Glutamatergic neuron (in vitro differentiated cells): ENCODE measurements around the gene MLYCD. TPM values are rescaled to one million over a fixed set of nuclear protein-coding genes. Genes with fewer than 3 reads are reported as not detected.
A peak's percentile ranks its signal among the peaks of the same experiment; 100 is the strongest.

Source experiments
- DNase-seq: peaks from one replicate; pipeline ENCODE4 v3.0.0; 2022
- H3K27ac Mint-ChIP-seq: one replicate; pipeline ENCODE4 v1.8.0; 2020; ENCODE audit warnings: mild to moderate bottlenecking, mixed read lengths, inconsistent platforms; ENCODE audit not compliant: unreplicated experiment
- H3K27me3 Mint-ChIP-seq: one replicate; pipeline ENCODE4 v1.8.0; 2020; ENCODE audit warnings: mild to moderate bottlenecking, moderate library complexity, mixed read lengths, inconsistent platforms; ENCODE audit not compliant: unreplicated experiment
- H3K36me3 Mint-ChIP-seq: one replicate; pipeline ENCODE4 v1.8.0; 2020; ENCODE audit warnings: mild to moderate bottlenecking, mixed read lengths, inconsistent platforms; ENCODE audit not compliant: unreplicated experiment
- H3K4me1 Mint-ChIP-seq: one replicate; pipeline ENCODE4 v1.8.0; 2020; ENCODE audit warnings: mild to moderate bottlenecking, low read depth, mixed read lengths, inconsistent platforms; ENCODE audit not compliant: unreplicated experiment
- H3K4me3 Mint-ChIP-seq: one replicate; pipeline ENCODE4 v1.8.0; 2020; ENCODE audit warnings: mild to moderate bottlenecking, mixed read lengths, inconsistent platforms; ENCODE audit not compliant: unreplicated experiment
- H3K9me3 Mint-ChIP-seq: one replicate; pipeline ENCODE4 v1.8.0; 2020; ENCODE audit warnings: mild to moderate bottlenecking, moderate library complexity, mixed read lengths, inconsistent platforms; ENCODE audit not compliant: unreplicated experiment
- total RNA-seq: library from RNA; stranded (reverse); fragmentation: NEBNext Ultra II Directional; extraction: Animal tissue kit (Norgen Biotek cat#: 25700); gene quantifications from one replicate; pipeline ENCODE4 v1.2.1, GENCODE V29; 2021; ENCODE audit not compliant: unreplicated experiment
- TF ChIP-seq, protein P1 (sequence below): fragments of 200-600 bp; sonication (generic); IDR thresholded peaks from one replicate; pipeline ENCODE4 v1.5.0; 2021; ENCODE audit not compliant: partially characterized antibody, unreplicated experiment

MLYCD gene
- total RNA-seq, 1 donor from 2014 or later, result 9.5 TPM

DNA sequence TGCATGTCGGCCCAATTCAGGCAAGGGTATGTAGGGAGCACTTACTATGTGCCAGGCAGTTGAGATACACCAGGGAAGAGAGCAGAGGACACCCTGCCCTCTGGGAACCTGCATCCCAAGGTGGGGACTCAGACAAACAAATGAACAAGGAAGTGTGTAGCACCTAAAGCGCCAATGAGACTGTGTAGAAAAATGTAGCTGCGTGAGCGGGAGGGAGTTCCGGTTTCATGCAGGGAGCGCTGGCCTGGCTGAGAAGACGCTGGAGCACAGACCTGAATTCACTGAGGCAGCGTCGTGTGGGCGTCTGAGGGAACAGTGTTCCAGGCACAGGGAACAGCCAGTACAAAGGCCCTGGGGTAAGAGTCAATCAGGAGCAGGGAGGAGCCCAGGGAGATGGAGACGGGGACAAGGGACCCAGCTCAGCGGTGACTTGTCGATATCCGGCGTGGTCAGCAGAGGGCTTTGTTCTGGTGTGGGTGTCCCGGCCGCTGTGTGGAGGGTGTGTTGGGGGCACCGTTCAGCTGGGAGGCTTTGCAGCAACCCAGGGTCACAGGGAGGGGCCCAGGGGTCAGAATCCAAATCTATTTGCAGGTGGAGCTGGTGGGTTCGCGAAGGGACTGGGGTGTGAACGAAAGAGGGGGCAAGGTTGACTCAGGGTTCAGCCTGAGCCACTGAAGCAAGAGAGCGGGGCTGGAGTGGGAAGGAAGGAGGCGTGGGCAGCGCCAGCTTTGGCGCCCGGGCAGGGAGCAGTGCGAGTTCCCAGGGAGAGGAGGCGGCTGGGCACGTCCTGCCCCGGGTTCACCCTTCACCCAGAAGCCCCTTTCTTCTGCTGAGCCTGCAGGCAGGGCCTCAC, 36.3 kb downstream of the MLYCD start:
- peak overlapping the region; percentile 63 for H3K27ac Mint-ChIP-seq
- H3K27me3 Mint-ChIP-seq, result peaks cover 11% of the 10 kb centered on the region

DNA sequence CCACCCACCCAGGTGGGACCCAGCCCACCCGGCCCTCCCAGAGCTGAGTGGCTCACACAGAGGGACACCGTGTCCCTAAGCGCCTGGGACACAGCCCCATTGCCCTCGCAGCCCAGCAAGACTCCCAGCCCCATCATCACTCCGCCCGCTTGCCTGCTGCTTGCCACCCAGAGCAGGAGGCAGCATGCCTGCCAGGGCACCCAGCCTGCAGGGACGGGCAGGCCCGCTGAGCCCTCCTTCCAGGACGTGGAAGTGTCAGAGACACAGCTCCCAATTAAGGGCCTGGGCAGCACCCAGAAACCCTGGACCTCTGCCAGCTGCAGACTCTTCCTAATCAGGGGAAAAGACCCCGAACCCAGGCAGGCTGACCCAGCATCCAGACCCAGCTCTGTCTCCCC, 36.9 kb downstream of the MLYCD start:
- DNase-seq, result peak; percentile 6
- Mint-ChIP-seq H3K9me3 (peaks cover 16% of the 10 kb centered on the region), H3K4me1 (peaks cover 14% of the 10 kb centered on the region), H3K4me3 (no peak overlapping the region), H3K27ac (no peak overlapping the region), H3K36me3 (no peaks in the 10 kb centered on the region), H3K27me3 (peaks cover 17% of the 10 kb centered on the region)
- TF ChIP-seq, protein P1, sequence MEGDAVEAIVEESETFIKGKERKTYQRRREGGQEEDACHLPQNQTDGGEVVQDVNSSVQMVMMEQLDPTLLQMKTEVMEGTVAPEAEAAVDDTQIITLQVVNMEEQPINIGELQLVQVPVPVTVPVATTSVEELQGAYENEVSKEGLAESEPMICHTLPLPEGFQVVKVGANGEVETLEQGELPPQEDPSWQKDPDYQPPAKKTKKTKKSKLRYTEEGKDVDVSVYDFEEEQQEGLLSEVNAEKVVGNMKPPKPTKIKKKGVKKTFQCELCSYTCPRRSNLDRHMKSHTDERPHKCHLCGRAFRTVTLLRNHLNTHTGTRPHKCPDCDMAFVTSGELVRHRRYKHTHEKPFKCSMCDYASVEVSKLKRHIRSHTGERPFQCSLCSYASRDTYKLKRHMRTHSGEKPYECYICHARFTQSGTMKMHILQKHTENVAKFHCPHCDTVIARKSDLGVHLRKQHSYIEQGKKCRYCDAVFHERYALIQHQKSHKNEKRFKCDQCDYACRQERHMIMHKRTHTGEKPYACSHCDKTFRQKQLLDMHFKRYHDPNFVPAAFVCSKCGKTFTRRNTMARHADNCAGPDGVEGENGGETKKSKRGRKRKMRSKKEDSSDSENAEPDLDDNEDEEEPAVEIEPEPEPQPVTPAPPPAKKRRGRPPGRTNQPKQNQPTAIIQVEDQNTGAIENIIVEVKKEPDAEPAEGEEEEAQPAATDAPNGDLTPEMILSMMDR, result no peak

More for the DNA sequence above, 36.3 kb downstream of the MLYCD start:
- peaks cover 9% of the 10 kb centered on the region for H3K4me1 Mint-ChIP-seq
- H3K4me3 Mint-ChIP-seq, result no peak overlapping the region
- TF ChIP-seq, protein P1, result no peak
- DNase-seq, result peak; percentile 14
- peaks cover 14% of the 10 kb centered on the region for H3K9me3 Mint-ChIP-seq
- no peaks in the 10 kb centered on the region for H3K36me3 Mint-ChIP-seq

DNA sequence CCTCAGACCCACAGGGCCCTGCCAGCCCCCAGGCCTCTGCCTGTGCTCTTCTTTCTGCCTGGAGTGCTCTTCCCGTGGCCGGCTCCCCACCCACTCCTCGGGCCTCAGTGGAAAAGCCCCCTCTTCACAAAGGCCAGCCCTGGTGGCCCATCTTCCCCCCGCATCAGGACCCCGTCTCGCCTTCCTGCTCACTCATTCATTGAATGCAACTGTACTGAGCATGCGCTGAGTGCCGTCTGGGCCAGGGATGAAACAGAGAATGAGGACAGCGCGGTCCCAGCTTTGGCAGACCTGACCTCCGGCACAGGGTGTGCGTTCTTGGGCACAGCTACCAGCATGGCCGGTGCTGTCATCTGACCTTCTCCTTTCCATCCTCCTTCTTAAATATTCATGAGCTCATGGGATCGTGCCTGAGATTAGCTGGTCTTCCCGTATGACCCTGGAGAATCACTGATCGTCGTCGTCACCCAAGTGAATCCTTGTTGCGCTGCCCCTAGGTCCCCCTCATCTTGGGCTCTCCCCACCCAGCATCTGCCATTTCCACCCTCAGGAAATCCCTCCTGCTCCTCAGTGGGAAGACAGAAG, 37.8 kb downstream of the MLYCD start:
- no peak overlapping the region for H3K27ac Mint-ChIP-seq
- no peak overlapping the region for H3K4me3 Mint-ChIP-seq
- H3K4me1 Mint-ChIP-seq, result peaks cover 16% of the 10 kb centered on the region
- H3K27me3 Mint-ChIP-seq, result peaks cover 17% of the 10 kb centered on the region
- no peaks in the 10 kb centered on the region for H3K36me3 Mint-ChIP-seq
- peaks cover 16% of the 10 kb centered on the region for H3K9me3 Mint-ChIP-seq
- DNase-seq, result no peak
- TF ChIP-seq, protein P1, result no peak

DNA sequence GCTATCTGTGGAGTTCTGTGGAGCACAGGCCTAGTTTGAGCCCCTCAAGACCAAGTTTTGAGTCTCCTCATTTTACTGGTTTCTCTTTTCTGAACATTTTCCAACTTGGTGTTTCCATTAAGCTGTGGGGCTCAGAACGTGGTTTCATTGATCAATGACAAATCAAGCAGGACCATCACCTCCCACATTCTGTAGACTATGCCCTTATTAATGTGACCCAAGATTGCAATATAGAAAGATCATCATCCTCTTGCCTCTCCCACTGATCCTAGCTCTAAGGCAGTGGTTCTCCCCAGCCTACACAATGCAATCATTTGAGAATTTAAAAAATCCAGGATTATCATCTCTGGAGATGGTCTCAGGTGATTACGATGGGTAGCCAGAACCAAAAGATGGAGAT, 38.4 kb downstream of the MLYCD start:
- DNase-seq, result no peak
- peaks cover 18% of the 10 kb centered on the region for H3K9me3 Mint-ChIP-seq
- H3K27me3 Mint-ChIP-seq, result peaks cover 17% of the 10 kb centered on the region
- no peaks in the 10 kb centered on the region for H3K36me3 Mint-ChIP-seq
- peaks cover 16% of the 10 kb centered on the region for H3K4me1 Mint-ChIP-seq
- H3K4me3 Mint-ChIP-seq, result no peak overlapping the region
- H3K27ac Mint-ChIP-seq, result no peak overlapping the region
- TF ChIP-seq, protein P1, result no peak
